ENCODE measurements around the gene TDRD10.

The TDRD10 gene, protein sequence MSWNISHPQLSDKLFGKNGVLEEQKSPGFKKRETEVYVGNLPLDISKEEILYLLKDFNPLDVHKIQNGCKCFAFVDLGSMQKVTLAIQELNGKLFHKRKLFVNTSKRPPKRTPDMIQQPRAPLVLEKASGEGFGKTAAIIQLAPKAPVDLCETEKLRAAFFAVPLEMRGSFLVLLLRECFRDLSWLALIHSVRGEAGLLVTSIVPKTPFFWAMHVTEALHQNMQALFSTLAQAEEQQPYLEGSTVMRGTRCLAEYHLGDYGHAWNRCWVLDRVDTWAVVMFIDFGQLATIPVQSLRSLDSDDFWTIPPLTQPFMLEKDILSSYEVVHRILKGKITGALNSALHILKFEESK

DNA sequence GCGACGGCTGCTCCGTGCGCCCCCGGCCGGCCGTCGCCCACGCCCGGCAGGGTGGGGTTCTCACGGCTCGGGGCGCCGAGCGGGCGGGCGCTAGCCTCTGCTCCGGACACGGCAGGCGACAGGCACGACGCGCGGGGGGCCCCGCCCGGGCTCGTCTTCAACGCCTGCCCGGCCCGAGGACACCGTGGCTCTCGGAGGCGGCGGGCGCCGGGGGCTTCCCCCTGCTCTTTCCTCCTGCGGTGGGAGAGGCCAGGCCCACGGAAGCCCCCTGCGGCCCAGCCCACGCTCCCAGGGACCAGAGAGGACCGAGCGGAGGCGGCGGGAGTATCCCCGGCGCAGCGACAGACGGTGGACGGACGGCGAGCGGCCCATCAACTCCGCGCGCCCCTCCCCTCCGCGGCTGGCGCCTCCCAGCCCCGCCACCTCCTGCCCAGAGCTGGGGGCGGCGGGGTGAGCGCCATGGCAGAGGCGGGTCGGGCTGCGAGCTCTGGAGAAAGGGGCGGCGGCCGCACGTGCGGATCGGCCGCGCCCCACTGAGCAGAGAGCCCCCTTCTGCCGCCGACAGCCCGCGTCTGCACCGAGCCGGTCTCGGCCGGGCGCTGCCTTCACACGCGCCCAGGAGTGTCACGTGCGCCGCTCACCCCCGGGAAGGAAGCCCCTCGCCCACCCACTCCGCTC is at the start of gene TDRD10, which contains the start of gene SHE:
TSS of gene TDRD10 (plus strand) at position 154 of the 678 bp plus-strand sequence. CDS start 4,685 bp downstream, outside the sequence.
TSS of gene SHE (minus strand) at position 347 of the 678 bp plus-strand sequence. CDS start 386 bp downstream, outside the sequence.
- no peak for DNase-seq (ENCODE audit: low read depth in 2 of 2, low spot score in 1 of 2)

DNA sequence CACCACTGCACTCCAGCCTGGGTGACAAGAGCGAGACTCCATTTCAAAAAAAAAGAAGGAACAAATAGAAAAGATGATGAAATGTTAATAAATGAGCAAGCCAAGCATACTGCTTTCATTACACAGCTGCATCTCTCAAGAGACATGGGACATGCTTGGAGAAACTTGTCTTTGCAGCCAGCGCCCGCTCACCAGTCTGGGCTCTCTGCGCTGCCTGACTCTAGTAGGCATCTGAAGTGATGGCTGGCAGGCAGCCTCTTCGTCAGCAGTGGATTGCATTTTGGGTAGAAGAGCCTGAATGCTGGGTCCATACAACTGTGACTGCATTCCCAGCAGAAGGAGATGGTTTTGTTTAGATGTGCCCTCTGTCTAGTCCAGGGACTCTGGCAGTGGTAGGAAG is 48.9 kb upstream of the TDRD10 start:
- DNase-seq (ENCODE audit: low read depth in 2 of 2, low spot score in 1 of 2), result no peak

DNA sequence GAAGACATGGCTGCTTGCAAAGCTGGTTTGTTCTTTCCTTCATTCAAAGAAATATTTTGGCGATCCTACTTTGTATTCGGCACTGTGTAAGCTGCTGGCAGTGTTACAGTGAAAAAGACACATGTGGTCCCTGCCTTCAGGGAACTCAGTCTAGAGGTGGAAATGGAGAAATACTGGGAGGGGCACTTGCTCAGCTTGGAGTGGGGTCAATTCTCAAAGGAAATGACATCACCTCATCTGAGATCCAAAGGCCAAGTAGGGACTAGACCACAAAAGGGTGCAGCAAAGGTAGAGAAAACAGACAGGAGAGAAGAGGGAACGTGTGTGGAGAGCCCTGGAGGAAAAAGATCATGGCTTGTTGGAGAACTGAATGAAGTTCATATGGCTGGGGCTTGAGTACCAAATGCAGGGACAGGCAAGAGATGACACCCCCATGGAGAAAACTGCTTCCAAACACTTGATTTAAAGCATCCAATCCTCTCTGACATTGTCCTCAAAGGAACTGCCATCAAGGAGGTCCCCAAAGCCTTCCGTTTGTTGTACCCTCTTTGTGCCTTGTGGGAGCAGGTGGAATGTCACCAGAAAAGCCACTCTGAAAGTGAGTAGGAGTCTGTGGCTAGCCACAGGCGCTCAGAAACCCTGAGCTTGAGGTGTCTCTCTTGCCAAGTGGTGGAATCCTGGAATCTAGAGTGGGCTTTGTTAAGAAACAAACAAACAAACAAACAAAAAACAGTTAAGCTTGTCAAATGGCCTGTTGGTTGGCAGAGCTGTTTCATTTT is 48.3 kb upstream of the TDRD10 start:
- no peak for DNase-seq (ENCODE audit: low read depth in 2 of 2, low spot score in 1 of 2)

DNA sequence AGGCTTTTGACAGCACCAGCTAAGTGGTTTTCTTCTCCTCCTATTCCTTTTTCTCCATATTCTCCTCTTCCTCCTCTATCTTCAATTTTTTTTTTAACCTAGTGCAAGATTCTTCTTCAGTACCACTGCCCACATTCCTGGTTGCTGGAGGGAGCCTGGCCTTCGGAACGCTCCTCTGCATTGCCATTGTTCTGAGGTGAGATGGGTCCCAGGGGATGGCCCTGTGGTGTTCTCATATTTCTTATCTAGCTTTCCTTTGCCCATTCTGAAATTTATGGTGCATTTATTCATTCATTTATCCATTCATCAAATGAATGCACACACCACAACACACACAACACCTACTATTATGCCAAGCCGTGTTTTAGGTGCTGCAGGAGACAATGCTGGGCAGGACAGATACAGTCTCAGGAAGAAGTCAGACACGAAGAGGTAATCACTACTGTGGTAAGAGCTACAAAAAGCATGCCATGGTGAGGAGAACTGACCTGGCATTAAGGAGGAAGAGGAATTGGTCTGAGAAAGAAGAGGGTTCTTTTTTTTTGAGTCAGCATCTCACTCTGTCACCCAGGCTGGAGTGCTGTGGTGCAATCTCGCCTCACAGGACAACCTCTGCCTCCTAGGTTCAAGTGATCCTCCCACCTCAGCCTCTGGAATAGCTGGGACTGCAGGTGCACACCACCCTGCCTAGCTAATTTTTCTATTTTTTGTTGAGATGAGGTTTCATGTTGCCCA is 47.5 kb upstream of the TDRD10 start:
- no peak for DNase-seq (ENCODE audit: low read depth in 2 of 2, low spot score in 1 of 2)

DNA sequence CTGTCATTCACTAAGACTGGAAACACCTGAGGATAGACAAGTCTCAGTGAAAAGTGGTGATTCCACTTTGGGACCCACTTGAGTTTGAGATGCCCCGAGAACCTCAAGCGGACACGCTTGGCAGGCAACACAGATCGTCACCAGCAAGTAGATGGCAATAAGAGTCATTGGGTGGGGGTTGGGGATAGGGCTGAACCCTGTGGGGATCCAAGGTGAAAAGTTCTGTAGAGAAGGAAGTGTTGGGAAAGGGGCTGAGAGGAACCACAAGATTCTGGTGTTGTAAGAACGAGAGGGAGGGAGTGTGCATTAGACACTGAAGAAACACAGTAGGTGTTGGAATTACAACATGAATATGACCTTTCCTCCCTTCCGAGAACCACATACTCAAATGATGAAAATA is 45.4 kb upstream of the TDRD10 start:
- no peak for DNase-seq (ENCODE audit: low read depth in 2 of 2, low spot score in 1 of 2)

DNA sequence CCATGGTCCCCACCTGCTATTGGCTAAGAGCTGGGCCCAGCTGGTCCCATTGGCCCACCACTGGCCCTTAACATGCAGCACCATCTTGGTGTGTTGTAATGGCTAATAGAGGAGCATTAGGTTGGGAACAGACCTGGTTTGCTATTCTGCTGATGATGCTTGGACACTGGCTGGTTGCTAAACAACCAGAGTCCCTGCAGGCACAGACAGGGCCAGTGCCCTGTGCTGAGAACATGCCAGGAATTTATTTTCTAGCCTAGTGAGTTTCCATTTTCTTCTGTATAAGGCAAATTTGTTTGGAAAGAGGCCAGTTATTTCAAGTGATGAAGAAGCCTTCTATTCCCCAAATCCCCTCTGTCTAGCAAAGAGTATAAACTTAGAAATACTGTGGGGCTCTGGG is 42.9 kb upstream of the TDRD10 start:
- no peak for DNase-seq (ENCODE audit: low read depth in 2 of 2, low spot score in 1 of 2)

DNA sequence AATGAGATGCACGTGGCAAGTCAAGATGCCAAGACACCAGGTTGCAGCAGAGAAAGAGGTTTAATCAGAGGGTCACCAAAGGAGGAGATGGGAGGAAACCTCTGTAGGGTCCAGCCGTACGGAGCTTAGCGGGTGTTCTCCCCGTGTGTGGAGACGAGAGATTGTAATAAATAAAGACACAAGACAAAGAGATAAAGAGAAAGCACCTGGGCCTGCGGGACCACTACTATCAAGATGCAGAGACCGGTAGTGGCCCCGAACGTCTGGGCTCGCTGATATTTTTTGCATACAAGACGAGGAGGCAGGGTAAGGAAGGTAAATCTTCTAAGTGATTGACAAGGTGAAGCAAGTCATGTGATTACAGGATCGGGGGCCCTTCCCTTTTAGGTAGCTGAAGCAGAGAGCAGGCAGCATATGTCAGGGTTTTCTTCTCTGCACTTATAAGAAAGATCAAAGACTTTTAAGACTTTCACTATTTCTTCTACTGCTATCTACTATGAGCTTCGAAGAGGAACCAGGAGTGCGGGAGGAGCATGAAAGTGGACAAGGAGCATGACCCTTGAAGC is 41.2 kb upstream of the TDRD10 start:
- DNase-seq (ENCODE audit: low read depth in 2 of 2, low spot score in 1 of 2), result no peak

DNA sequence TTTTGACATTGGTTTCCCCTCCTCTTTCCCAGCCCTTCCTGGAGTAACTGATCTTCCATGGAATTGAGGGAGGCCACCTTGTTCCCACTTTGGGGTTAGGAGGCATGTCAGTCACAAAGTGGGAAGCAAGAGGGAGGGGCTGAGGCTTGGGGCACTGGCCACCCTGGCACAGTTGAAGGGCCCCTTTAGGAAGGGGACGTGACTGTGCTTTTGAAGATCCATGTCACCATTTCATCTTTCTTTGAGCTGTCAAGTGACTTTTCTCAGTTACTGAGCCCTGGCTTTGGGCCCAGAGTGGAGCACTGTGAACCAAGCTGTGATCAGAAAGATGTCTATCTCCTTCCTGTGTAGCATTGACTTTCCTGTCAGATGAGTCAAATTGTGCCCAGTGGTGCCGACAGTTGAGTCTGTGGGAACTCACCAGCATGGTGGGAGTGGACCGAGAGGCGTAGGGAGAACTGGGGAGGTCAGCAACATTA is 38.5 kb upstream of the TDRD10 start:
- DNase-seq (ENCODE audit: low read depth in 2 of 2, low spot score in 1 of 2), result no peak

DNA sequence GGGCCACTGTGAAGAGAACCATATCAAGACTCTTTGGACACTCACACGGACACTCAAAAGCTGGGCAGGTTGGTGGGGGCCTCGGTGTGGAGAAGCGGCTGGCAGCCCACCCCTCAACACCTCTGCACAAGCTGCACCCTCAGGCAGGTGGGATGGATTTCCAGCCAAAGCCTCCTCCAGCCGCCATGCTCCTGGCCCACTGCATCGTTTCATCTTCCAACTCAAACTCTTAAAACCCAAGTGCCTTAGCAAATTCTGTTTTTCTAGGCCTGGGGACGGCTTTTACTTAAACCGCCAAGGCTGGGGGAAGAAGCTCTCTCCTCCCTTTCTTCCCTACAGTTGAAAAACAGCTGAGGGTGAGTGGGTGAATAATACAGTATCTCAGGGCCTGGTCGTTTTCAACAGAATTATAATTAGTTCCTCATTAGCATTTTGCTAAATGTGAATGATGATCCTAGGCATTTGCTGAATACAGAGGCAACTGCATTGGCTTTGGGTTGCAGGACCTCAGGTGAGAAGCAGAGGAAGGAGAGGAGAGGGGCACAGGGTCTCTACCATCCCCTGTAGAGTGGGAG is 36.3 kb upstream of the TDRD10 start:
- no peak for DNase-seq (ENCODE audit: low read depth in 2 of 2, low spot score in 1 of 2)

DNA sequence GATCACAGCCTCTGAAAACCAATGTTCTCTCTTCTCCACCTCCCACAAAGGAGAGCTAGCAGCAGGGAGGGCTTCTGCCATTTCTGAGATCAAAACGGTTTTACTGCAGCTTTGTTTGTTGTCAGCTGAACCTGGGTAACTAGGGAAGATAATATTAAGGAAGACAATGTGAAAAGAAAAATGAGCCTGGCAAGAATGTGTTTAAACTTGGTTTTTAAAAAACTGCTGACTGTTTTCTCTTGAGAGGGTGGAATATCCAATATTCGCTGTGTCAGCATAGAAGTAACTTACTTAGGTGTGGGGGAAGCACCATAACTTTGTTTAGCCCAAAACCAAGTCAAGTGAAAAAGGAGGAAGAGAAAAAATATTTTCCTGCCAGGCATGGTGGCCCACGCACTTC is 35.8 kb upstream of the TDRD10 start:
- no peak for DNase-seq (ENCODE audit: low read depth in 2 of 2, low spot score in 1 of 2)

DNA sequence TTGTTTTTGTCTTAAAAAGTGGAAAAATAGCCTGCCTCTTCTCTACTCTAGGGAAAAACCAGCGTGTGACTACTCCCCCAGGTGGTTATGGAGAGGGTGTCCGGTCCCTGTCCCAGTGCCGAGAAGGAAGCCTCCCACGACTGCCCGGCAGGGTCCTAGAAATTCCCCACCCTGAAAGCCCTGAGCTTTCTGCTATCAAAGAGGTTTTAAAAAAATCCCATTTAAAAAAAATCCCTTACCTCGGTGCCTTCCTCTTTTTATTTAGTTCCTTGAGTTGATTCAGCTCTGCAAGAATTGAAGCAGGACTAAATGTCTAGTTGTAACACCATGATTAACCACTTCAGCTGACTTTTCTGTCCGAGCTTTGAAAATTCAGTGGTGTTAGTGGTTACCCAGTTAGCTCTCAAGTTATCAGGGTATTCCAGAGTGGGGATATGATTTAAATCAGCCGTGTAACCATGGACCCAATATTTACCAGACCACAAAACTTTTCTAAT is 35.0 kb upstream of the TDRD10 start:
- DNase-seq (ENCODE audit: low read depth in 2 of 2, low spot score in 1 of 2), result no peak

DNA sequence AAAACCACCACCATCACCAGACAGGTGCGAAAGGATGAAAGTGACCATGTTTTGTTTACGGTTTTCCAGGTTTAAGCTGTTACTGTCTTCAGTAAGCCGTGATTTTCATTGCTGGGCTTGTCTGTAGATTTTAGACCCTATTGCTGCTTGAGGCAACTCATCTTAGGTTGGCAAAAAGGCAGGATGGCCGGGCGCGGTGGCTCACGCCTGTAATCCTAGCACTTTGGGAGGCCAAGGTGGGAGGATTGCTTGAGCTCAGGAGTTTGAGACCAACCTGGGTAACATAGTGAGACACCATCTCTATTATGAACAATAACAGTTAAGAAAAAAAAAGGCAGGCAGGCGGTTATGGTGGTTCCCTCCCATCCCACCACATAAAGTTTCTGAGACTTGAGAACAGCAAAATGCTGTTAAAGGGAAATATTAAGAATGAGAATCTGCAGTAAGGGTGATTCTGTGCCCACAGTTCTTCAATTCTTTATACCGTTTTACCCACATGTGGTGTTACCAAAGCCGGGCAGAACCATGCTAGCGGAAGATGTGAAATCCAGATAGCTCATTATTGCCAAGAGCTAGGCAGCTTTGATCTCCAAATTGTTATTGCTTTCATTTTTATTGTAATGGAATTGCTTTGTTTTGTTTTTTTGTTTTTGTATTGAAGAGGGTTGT is 34.5 kb upstream of the TDRD10 start:
- no peak for DNase-seq (ENCODE audit: low read depth in 2 of 2, low spot score in 1 of 2)

DNA sequence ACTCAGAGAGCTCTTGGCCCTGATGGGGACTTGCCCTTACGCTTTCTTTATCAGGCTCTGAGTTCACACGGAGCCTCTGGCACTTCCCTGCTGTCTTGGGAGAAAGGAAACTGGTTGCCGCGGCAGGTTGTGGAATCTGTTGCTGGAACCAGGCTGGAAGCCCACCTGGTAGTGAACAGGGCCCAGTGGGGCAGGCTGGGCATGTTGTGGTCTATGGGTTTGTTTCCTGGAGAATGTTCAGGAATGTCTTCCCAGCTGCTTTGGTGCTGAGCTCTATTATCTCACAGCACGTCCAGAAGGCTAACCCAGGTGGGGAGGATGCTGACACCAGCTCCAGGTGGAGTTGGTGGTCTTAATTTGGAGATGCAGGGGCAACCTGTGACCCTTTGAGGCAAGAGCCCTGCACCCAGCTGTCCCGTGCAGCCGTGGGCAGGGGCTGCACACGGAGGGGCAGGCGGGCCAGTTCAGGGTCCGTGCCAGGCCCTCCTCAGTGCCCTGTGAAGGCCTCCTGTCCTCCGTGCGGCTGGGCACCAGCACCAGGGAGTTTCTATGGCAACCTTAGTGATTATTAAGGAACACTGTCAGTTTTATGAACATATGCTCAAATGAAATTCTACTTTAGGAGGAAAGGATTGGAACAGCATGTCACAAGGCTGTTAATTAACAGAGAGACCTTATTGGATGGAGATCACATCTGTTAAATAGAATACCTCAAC is 33.3 kb upstream of the TDRD10 start:
- no peak for DNase-seq (ENCODE audit: low read depth in 2 of 2, low spot score in 1 of 2)

DNA sequence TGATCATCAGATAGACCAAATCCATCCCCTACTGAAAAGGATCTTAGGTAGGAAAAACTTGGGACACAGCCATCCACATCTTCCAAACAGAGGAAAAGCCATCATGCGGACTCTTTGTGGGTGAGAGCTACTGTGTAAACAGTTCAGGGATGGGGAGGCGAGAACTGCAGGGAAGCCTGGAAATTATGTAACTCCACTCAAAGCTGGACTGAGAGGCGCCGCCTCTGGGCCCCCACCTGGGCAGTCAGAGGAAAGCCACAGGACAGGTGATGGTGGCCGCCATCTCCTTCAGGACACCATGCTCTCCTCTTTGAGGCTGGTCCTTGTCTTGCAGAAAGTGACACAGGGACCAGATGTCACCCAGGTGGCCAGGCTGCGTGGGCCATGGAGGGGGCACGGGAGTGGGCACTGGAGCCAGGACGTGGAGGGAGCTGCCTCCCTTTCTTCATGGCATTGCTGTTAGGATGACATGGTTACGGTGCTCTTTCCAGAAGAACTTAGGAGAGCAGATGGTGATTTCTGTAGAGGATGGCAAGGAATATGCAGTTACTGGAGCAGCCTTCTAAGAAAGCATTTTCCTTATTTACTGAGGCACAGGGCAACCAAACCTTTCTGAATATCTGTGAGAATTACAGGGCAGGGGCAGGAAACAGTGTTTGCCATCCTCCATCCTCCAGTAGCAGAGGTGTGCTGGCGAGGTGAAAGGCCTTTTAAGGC is 32.0 kb upstream of the TDRD10 start:
- DNase-seq (ENCODE audit: low read depth in 2 of 2, low spot score in 1 of 2), result no peak

DNA sequence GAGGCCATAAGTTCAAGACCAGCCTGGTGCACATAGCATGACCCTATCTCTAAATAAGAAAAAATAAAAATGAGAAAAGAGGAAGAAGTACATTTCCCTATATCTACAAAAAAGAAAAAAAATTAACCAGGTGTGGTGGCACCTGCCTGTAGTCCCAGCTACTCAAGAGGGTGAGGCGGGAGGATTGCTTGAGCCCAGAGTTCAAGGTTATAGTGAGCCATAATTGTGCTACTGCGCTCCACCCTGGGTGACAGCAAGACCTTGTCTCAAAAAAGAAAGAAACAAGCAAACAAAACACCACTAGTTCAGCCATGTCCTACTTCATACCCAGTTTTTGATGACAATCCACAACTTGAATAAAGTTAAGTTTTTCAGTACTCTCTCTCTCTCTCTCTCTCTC is 30.7 kb upstream of the TDRD10 start:
- no peak for DNase-seq (ENCODE audit: low read depth in 2 of 2, low spot score in 1 of 2)

DNA sequence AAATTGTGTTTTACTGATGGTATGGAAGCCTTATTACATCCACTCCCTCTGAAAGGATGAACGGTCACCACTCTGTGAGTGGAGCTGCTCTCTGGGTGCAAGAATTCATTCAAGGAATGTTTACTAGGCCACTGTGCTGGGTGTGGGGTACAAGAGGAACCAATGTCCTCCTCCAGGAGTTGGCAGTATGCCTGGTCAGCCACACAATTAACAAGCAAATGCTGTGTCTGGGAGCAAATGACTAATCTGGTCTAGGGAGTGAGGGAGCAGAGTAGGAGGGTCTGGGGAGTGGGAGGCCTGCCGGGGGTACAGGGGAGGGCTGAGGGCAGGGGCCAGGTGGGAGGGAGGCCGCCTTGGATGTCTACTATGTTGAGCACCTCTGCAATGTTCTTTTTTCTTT is 27.2 kb upstream of the TDRD10 start:
- DNase-seq (ENCODE audit: low read depth in 2 of 2, low spot score in 1 of 2), result no peak

DNA sequence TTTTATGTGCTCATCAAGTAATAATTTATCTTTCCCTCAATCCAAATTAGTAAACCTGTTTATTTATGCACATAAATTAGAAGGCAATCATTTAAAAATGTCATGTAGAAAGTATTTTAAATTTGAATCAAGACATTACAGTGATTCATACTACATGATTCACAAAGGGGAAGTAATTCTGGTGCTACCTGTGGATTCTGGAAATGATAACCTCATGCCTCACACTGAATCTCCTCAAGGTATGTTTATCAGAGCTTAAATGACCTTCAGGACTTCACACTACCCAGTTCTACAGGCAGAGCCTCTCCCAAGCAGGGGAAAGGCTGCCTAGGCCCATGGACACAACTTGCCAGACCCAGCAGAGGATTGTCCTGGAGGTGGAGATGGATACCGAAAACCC is 25.2 kb upstream of the TDRD10 start:
- DNase-seq (ENCODE audit: low read depth in 2 of 2, low spot score in 1 of 2), result no peak

DNA sequence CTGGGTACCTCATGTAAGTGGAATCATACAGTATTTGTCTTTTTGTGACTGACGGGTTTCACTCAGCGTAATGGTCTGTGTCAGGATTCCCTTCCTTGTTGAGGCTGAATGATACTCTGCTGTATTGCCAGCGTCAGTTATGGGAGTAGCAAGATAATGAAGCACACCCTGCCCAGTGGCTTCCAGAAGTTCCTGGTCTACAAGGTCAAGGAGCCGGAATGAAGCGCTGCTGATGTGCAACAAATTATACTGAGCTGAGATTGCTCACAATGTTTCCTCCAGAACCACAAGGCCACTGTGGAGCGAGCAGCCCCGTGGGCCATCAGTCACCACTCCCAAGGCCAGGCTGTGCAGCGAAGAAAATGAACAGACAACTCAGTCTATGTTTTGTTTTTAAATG is 24.0 kb upstream of the TDRD10 start:
- no peak for DNase-seq (ENCODE audit: low read depth in 2 of 2, low spot score in 1 of 2)

Measured in stimulated activated CD8-positive, alpha-beta memory T cell treated with anti-CD3 and anti-CD28 coated beads, Interleukin-4, amount 100 ng/mL, for 4 hours (primary cell).